Ascending aorta (tissue), 2 donors: Measurements from ENCODE around the gene OSBPL6. TPM values are rescaled to one million over a fixed set of nuclear protein-coding genes. Genes with fewer than 3 reads are reported as not detected.

Experiments
- DNase-seq, 2 donors: peaks; one replicate each; pipeline ENCODE4 v3.0.0-alpha.2; 2019; ENCODE audit warnings: low spot score in 2 of 2
- H3K27ac ChIP-seq, 2 donors: fragments of 200-600 bp; sonication (generic); one replicate each; pipeline ENCODE4 v1.5.1; 2016 to 2017; ENCODE audit warnings: mild to moderate bottlenecking in 1 of 2
- H3K27me3 ChIP-seq: fragments of 200-600 bp; sonication (generic); one replicate; pipeline ENCODE4 v1.5.1; 2017
- H3K36me3 ChIP-seq, 2 donors: fragments of 200-600 bp; sonication (generic); one replicate each; pipeline ENCODE4 v1.5.1; 2016
- H3K4me1 ChIP-seq, 2 donors: fragments of 200-600 bp; sonication (generic); one replicate each; pipeline ENCODE4 v1.5.1; 2016 to 2017; ENCODE audit warnings: mild to moderate bottlenecking in 1 of 2
- H3K4me3 ChIP-seq, 2 donors: fragments of 200-600 bp; sonication (generic); one replicate each; pipeline ENCODE4 v1.5.1; 2016 to 2017; ENCODE audit warnings: mild to moderate bottlenecking in 1 of 2
- H3K9me3 ChIP-seq, 2 donors: fragments of 200-600 bp; sonication (generic); one replicate each; pipeline ENCODE4 v1.5.1; 2016
- intact Hi-C: fragments of 100-400 bp; cut with DNase I; formaldehyde crosslinking; loops from one replicate; pipeline ENCODE4 v1.15.1; 2023
- total RNA-seq: library from RNA; depleted of rRNA; stranded (reverse); fragments of >200 nt; gene quantifications from one replicate; pipeline ENCODE4 v1.1.0, GENCODE V29; 2016
- TF ChIP-seq, protein P1 (sequence below), 3 experiments: fragments of 200-600 bp in 2 of 3; fragments of 450-650 bp in 1 of 3; sonication (generic) in 2 of 3; IDR thresholded peaks; one replicate each; pipeline ENCODE4 v1.5.1; 2016 to 2019; ENCODE audit warnings: antibody characterized with exemption in 3 of 3, mild to moderate bottlenecking in 1 of 3, moderate library complexity in 1 of 3

OSBPL6 gene
- total RNA-seq, 1 donor from 2014 or later, result 1.4 TPM

DNA sequence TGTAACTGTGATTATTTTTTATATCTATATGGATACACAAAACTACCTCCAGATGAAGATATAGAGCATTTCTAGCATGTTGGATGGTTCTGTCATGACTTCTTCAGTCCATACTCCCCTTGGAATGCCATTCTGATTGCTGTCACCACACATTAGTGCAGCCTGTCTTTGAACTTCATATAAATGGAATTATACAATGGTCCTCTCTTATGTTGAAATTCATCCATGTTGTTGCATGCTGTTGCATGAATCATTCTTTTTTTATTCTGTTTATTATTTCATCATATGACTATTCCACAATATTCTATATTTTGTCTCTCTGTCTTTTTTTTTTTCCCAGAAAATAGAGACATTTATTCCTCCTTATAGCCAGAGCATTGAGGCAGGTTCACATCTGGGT, 74.1 kb downstream of the OSBPL6 start:
- DNase-seq, result no peak
- Histone ChIP-seq H3K27me3 (no peaks in the 10 kb centered on the region), H3K4me1 (no peaks in the 10 kb centered on the region), H3K9me3 (no peaks in the 10 kb centered on the region), H3K36me3 (no peaks in the 10 kb centered on the region), H3K4me3 (no peak overlapping the region), H3K27ac (no peak overlapping the region)
- intact Hi-C loops, result no loop called here
- TF ChIP-seq, protein P1, sequence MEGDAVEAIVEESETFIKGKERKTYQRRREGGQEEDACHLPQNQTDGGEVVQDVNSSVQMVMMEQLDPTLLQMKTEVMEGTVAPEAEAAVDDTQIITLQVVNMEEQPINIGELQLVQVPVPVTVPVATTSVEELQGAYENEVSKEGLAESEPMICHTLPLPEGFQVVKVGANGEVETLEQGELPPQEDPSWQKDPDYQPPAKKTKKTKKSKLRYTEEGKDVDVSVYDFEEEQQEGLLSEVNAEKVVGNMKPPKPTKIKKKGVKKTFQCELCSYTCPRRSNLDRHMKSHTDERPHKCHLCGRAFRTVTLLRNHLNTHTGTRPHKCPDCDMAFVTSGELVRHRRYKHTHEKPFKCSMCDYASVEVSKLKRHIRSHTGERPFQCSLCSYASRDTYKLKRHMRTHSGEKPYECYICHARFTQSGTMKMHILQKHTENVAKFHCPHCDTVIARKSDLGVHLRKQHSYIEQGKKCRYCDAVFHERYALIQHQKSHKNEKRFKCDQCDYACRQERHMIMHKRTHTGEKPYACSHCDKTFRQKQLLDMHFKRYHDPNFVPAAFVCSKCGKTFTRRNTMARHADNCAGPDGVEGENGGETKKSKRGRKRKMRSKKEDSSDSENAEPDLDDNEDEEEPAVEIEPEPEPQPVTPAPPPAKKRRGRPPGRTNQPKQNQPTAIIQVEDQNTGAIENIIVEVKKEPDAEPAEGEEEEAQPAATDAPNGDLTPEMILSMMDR (IDR thresholded peaks at IDR 0.05), result no peak

DNA sequence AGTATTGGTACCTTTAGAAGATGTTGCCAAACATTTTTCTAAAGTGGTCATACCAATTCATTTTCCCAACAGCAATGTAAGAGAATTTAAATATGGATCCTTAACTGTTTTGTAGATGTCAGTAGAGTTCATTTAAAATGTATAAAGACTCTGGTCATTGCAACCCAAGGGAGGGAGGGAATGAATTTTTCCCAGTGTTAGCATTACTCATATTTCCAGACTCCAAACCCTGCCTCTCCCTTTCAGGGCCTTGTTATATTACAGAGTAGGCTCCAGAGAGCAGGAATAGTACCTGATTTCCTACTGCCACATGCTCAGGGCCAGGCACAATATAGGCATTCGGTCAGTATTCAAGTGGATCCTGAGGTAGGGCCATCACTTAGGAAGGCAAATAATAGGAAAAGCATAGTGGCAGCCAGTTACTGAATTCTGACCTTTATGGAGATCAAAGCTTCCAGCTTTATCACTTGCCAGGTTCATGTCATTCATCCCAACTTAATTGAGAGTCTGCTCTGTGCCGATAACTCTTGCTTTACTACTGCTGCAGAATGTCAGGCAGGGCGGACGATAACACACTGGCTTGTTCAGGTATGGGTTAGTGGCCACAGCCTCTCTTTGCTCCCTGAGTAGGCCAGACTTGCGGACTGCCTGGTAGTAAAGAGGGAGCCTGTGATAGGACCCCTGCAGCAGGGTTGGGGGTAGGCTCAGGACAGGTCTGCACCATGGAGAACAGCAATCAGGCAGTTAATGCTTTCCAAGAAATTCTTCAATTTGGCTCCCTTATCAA, 75.3 kb downstream of the OSBPL6 start:
- DNase-seq, result no peak
- intact Hi-C loops, result no loop called here
- TF ChIP-seq, protein P1 (IDR thresholded peaks at IDR 0.05), result no peak

DNA sequence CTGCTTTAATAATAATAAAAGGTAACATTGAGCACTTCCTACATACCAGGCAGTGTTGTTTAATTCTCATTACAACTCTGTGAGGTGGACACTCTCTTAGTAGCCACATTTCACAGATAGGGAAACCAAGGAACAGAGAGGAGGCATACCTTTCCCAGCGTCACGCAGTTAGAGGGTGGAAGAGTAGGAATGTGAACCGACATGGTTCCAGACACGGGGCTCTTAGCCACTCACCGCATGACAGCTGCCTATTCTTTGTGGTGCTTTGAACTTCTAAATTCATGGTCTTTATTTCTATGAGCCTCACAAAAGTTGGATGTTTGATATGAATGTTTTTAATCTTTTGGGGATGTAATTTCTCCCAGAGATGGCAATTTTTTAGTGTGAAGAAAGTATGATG, 76.0 kb downstream of the OSBPL6 start:
- TF ChIP-seq, protein P1 (IDR thresholded peaks at IDR 0.05), result no peak
- no peaks in the 10 kb centered on the region for H3K27me3 ChIP-seq
- no peaks in the 10 kb centered on the region for H3K36me3 ChIP-seq
- no peak overlapping the region for H3K4me3 ChIP-seq
- no peaks in the 10 kb centered on the region for H3K4me1 ChIP-seq
- H3K9me3 ChIP-seq, result no peaks in the 10 kb centered on the region
- H3K27ac ChIP-seq, result no peak overlapping the region
- intact Hi-C loops, result no loop called here
- no peak for DNase-seq

More for the DNA sequence above, 75.3 kb downstream of the OSBPL6 start:
- Histone ChIP-seq H3K4me1 (no peaks in the 10 kb centered on the region), H3K27ac (no peak overlapping the region), H3K27me3 (no peaks in the 10 kb centered on the region), H3K36me3 (no peaks in the 10 kb centered on the region), H3K9me3 (no peaks in the 10 kb centered on the region), H3K4me3 (no peak overlapping the region)

DNA sequence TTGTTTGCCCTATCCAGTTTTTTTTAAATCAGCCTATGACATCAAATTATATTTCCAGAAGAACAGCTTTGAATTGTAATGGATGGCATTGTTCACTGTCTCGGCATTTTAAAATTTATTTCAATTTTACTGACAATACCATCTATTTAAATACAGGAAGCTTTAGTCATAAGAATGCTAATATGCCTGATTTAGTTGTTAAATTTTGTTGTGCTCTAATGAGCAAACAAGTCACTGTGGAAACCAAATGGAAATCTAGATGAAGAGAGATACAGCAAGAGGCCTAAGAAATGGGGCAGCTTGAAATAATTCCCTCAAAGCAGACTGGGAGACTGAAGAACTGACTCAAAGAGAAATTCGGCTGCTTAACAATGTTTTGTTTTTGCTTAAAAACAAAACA, 76.8 kb downstream of the OSBPL6 start:
- H3K27me3 ChIP-seq, result no peaks in the 10 kb centered on the region
- no peak for DNase-seq
- H3K4me3 ChIP-seq, result no peak overlapping the region
- no peaks in the 10 kb centered on the region for H3K9me3 ChIP-seq
- H3K27ac ChIP-seq, result no peak overlapping the region
- no peaks in the 10 kb centered on the region for H3K4me1 ChIP-seq
- no peaks in the 10 kb centered on the region for H3K36me3 ChIP-seq
- TF ChIP-seq, protein P1 (IDR thresholded peaks at IDR 0.05), result no peak
- intact Hi-C loops, result no loop called here

DNA sequence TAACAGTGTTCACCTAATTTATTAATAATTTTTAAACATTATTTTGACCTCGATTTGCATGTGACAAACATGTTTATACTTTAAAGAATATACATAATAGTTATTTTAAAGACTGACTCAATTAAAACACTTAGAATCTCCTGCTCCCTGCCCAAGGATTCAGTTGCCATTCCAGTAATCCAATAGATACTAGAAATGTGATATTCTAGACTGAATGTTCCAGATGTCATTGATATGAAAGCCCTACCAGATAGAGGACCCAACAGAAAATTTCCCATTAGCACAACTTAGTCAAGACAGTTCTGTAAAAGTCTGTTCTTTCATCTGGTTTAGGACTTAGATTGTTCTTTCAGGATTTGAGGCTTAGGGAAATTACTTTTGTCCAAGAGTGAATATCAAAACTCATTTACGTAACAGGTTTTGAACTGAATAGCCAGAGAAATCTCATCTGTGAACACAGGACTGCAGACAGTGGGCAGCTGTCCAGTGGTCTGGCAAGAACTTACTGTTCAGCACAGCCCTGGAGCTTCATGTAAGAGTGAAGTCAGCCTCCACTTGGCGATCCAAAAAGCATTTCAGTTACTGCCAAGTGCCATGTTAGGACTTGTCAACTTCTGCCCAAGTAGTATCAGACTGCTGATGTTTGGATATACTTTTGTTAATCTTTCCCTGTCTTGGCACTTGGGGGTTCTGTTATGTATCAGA, 77.5 kb downstream of the OSBPL6 start:
- no peaks in the 10 kb centered on the region for H3K4me1 ChIP-seq
- H3K36me3 ChIP-seq, result no peaks in the 10 kb centered on the region
- H3K27me3 ChIP-seq, result no peaks in the 10 kb centered on the region
- peak overlapping the region in 1 of 2 donors; percentile 49 for H3K27ac ChIP-seq
- TF ChIP-seq, protein P1 (IDR thresholded peaks at IDR 0.05), result no peak
- DNase-seq, result peak; percentile 13 to 76
- intact Hi-C loops, result no loop called here
- no peaks in the 10 kb centered on the region for H3K9me3 ChIP-seq
- H3K4me3 ChIP-seq, result no peak overlapping the region
